HG03175 (cell line): ENCODE results near the gene TCF19.

Experiments
- ATAC-seq: cut with Tn5 transposase; IDR thresholded peaks from one replicate; pipeline ENCODE4 v1.9.1; 2021; ENCODE audit warnings: mild to moderate bottlenecking, moderate library complexity; ENCODE audit not compliant: unreplicated experiment

TCF19 gene

GRCh38 chr6:31126396-31127175 is 31.8 kb upstream of the TCF19 start:
- no peak for ATAC-seq

- no peak for ATAC-seq
Measured at GRCh38 chr6:31128093-31128676, 30.2 kb upstream of the TCF19 start.

GRCh38 chr6:31129130-31129529 is 29.3 kb upstream of the TCF19 start:
- ATAC-seq, result no peak

GRCh38 chr6:31130751-31131150 is 27.6 kb upstream of the TCF19 start:
- ATAC-seq, result no peak

- no peak for ATAC-seq
Measured at GRCh38 chr6:31131595-31131994, 26.8 kb upstream of the TCF19 start.

- ATAC-seq, result no peak
Measured at GRCh38 chr6:31132806-31133205, 25.6 kb upstream of the TCF19 start.

GRCh38 chr6:31135710-31136109 is 22.7 kb upstream of the TCF19 start:
- no peak for ATAC-seq

- ATAC-seq, result no peak
Measured at GRCh38 chr6:31138982-31139381, 19.4 kb upstream of the TCF19 start, which contains the start of gene PSORS1C2. Gene PSORS1C2, minus strand, starts transcription at chr6:31139066. Its CDS starts 40 bp downstream, at chr6:31139026.

- no peak for ATAC-seq
Measured at GRCh38 chr6:31139599-31139998, 18.8 kb upstream of the TCF19 start.

GRCh38 chr6:31140643-31141042 is 17.7 kb upstream of the TCF19 start:
- no peak for ATAC-seq

- no peak for ATAC-seq
Measured at GRCh38 chr6:31142361-31142761, 16.0 kb upstream of the TCF19 start.

- ATAC-seq, result no peak
Measured at GRCh38 chr6:31143148-31143547, 15.2 kb upstream of the TCF19 start.

GRCh38 chr6:31144296-31144969 is 14.0 kb upstream of the TCF19 start:
- no peak for ATAC-seq

GRCh38 chr6:31144970-31145340 is 13.4 kb upstream of the TCF19 start:
- ATAC-seq, result no peak

GRCh38 chr6:31145386-31145785 is 13.0 kb upstream of the TCF19 start:
- ATAC-seq, result no peak

GRCh38 chr6:31149827-31150447 is 8.5 kb upstream of the TCF19 start:
- ATAC-seq, result no peak

GRCh38 chr6:31152781-31153180 is 5.6 kb upstream of the TCF19 start:
- ATAC-seq, result no peak

- no peak for ATAC-seq
Measured at GRCh38 chr6:31154436-31154835, 4.0 kb upstream of the TCF19 start.

GRCh38 chr6:31156641-31157040 is 1.7 kb upstream of the TCF19 start:
- ATAC-seq, result no peak

GRCh38 chr6:31157513-31158139 is 763 bp upstream of the TCF19 start, which contains the start of gene CCHCR1:
Gene CCHCR1, minus strand, starts transcription at chr6:31157802. Its CDS starts 202 bp downstream, at chr6:31157600.
- peak; percentile 5 for ATAC-seq
